ENCODE measurements around the gene PYGB.

GRCh38 chr20:25287631-25288290, 39.9 kb downstream of the PYGB start:
- TF ChIP-seq RARB (CRISPR knock-in tag; IDR thresholded peaks at IDR 0.05) (no peak), PATZ1 (CRISPR knock-in tag; IDR thresholded peaks at IDR 0.05; ENCODE audit: borderline replicate concordance) (no peak), TCF4 (CRISPR knock-in tag; IDR thresholded peaks at IDR 0.05; ENCODE audit: borderline replicate concordance) (no peak), ARNTL (CRISPR knock-in tag; IDR thresholded peaks at IDR 0.05; ENCODE audit: borderline replicate concordance, low read depth) (no peak)
- TF ChIP-seq, protein P1, sequence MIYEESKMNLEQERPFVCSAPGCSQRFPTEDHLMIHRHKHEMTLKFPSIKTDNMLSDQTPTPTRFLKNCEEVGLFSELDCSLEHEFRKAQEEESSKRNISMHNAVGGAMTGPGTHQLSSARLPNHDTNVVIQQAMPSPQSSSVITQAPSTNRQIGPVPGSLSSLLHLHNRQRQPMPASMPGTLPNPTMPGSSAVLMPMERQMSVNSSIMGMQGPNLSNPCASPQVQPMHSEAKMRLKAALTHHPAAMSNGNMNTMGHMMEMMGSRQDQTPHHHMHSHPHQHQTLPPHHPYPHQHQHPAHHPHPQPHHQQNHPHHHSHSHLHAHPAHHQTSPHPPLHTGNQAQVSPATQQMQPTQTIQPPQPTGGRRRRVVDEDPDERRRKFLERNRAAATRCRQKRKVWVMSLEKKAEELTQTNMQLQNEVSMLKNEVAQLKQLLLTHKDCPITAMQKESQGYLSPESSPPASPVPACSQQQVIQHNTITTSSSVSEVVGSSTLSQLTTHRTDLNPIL (CRISPR knock-in tag; IDR thresholded peaks at IDR 0.05; ENCODE audit: low read depth) = no peak
